Measurements from ENCODE around the gene TMEM62. TPM values are rescaled to one million over a fixed set of nuclear protein-coding genes. Genes with fewer than 3 reads are reported as not detected.

Gene TMEM62
- total RNA-seq, 3 donors from 2014 or later: 43.2 to 61.6 (median 59.4) TPM

GRCh38 chr15:43211224-43211735 lies 77.9 kb downstream of the TMEM62 start:
- no peaks in the 10 kb centered on the region for H3K27me3 ChIP-seq
- H3K27ac ChIP-seq: no peak overlapping the region
- intact Hi-C loops (cut with DNase I; ENCODE audit: low total_unique reads): no loop called here
- no peak overlapping the region for H3K4me3 ChIP-seq
- no peaks in the 10 kb centered on the region for H3K9me3 ChIP-seq
- DNase-seq (ENCODE audit: low spot score in 2 of 2): no peak
- TF ChIP-seq CTCF (IDR thresholded peaks at IDR 0.05) (no peak), POLR2AphosphoS5 (IDR thresholded peaks at IDR 0.05) (no peak), POLR2A (IDR thresholded peaks at IDR 0.05) (no peak)
- H3K36me3 ChIP-seq: no peaks in the 10 kb centered on the region
- no peaks in the 10 kb centered on the region for H3K4me1 ChIP-seq

- no peaks in the 10 kb centered on the region for H3K36me3 ChIP-seq
- H3K27me3 ChIP-seq: no peaks in the 10 kb centered on the region
- TF ChIP-seq POLR2A (IDR thresholded peaks at IDR 0.05): no peak
- TF ChIP-seq POLR2AphosphoS5 (IDR thresholded peaks at IDR 0.05): no peak
- no peak for TF ChIP-seq CTCF (IDR thresholded peaks at IDR 0.05)
- DNase-seq (ENCODE audit: low spot score in 2 of 2): no peak
- H3K27ac ChIP-seq: no peak overlapping the region
- no peak overlapping the region for H3K4me3 ChIP-seq
- H3K9me3 ChIP-seq: no peaks in the 10 kb centered on the region
- no peaks in the 10 kb centered on the region for H3K4me1 ChIP-seq
- intact Hi-C loops (cut with DNase I; ENCODE audit: low total_unique reads): no loop called here
These were observed 78.9 kb downstream of the TMEM62 start for GRCh38 chr15:43212299-43212698.

GRCh38 chr15:43212951-43213350 lies 79.6 kb downstream of the TMEM62 start:
- H3K4me1 ChIP-seq: no peaks in the 10 kb centered on the region
- intact Hi-C loops (cut with DNase I; ENCODE audit: low total_unique reads): no loop called here
- no peak overlapping the region for H3K27ac ChIP-seq
- DNase-seq (ENCODE audit: low spot score in 2 of 2): no peak
- H3K9me3 ChIP-seq: no peaks in the 10 kb centered on the region
- no peaks in the 10 kb centered on the region for H3K36me3 ChIP-seq
- no peaks in the 10 kb centered on the region for H3K27me3 ChIP-seq
- no peak overlapping the region for H3K4me3 ChIP-seq
- no peak for TF ChIP-seq POLR2AphosphoS5 (IDR thresholded peaks at IDR 0.05)
- TF ChIP-seq CTCF (IDR thresholded peaks at IDR 0.05): no peak
- no peak for TF ChIP-seq POLR2A (IDR thresholded peaks at IDR 0.05)

- Histone ChIP-seq H3K4me1 (no peaks in the 10 kb centered on the region), H3K27ac (no peak overlapping the region), H3K36me3 (no peaks in the 10 kb centered on the region), H3K4me3 (no peak overlapping the region), H3K27me3 (no peaks in the 10 kb centered on the region), H3K9me3 (no peaks in the 10 kb centered on the region)
- intact Hi-C loops (cut with DNase I; ENCODE audit: low total_unique reads): no loop called here
- TF ChIP-seq CTCF (IDR thresholded peaks at IDR 0.05) (no peak), POLR2AphosphoS5 (IDR thresholded peaks at IDR 0.05) (no peak), POLR2A (IDR thresholded peaks at IDR 0.05) (no peak)
- no peak for DNase-seq (ENCODE audit: low spot score in 2 of 2)
These were observed 80.1 kb downstream of the TMEM62 start for GRCh38 chr15:43213466-43213865.

- TF ChIP-seq POLR2A (IDR thresholded peaks at IDR 0.05) (no peak), POLR2AphosphoS5 (IDR thresholded peaks at IDR 0.05) (no peak), CTCF (IDR thresholded peaks at IDR 0.05) (no peak)
- DNase-seq (ENCODE audit: low spot score in 2 of 2): no peak
These were observed 80.8 kb downstream of the TMEM62 start for GRCh38 chr15:43214169-43214568.

More at GRCh38 chr15:43214169-43214568, 80.8 kb downstream of the TMEM62 start:
- Histone ChIP-seq H3K36me3 (no peaks in the 10 kb centered on the region), H3K27ac (no peak overlapping the region), H3K4me1 (no peaks in the 10 kb centered on the region), H3K4me3 (no peak overlapping the region), H3K27me3 (no peaks in the 10 kb centered on the region), H3K9me3 (no peaks in the 10 kb centered on the region)
- intact Hi-C loops (cut with DNase I; ENCODE audit: low total_unique reads): no loop called here
